LNCaP clone FGC (cell line): ENCODE measurements around the gene DGLUCY.
"Not testable (repeated sequence)": the region's sequence is repeated elsewhere in the genome, so short reads cannot be mapped to it uniquely, and the experiment has no call there.

ENCODE experiments used
- DNase-seq: peaks from one replicate; pipeline ENCODE4 v3.0.0-alpha.2; 2011; ENCODE audit warnings: low read depth
- H3K4me3 ChIP-seq: 2 replicates; pipeline ENCODE4 v1.5.1; 2011; ENCODE audit warnings: mild to moderate bottlenecking, low read depth, low read length, control low read depth
- CTCF ChIP-seq: IDR thresholded peaks from 2 replicates; pipeline ENCODE4 v1.5.1; 2012; ENCODE audit warnings: mild to moderate bottlenecking; ENCODE audit not compliant: control insufficient read depth, insufficient read depth; ENCODE audit errors: extremely low read depth

Gene DGLUCY

DNA sequence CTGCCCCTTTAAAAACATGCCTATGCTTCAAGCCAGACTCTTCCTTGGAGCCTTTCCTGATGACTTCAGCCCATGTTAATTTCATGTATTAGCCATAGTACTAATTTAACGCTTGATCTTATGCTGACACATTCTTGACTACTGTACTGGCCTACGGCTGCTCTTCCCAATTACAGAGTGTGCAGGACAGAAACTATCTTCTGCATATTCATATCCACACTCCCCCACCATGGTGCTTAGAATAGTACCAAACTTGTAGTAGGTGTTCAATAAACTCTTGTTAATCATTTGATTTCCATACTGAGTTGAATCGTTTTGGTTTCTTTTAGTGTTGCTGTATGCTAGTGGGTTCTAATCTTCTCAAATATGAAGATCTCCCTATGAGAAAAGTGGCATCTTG lies 21.8 kb upstream of the DGLUCY start:
- no peak overlapping the region for H3K4me3 ChIP-seq
- no peak for TF ChIP-seq CTCF
- DNase-seq = no peak

DNA sequence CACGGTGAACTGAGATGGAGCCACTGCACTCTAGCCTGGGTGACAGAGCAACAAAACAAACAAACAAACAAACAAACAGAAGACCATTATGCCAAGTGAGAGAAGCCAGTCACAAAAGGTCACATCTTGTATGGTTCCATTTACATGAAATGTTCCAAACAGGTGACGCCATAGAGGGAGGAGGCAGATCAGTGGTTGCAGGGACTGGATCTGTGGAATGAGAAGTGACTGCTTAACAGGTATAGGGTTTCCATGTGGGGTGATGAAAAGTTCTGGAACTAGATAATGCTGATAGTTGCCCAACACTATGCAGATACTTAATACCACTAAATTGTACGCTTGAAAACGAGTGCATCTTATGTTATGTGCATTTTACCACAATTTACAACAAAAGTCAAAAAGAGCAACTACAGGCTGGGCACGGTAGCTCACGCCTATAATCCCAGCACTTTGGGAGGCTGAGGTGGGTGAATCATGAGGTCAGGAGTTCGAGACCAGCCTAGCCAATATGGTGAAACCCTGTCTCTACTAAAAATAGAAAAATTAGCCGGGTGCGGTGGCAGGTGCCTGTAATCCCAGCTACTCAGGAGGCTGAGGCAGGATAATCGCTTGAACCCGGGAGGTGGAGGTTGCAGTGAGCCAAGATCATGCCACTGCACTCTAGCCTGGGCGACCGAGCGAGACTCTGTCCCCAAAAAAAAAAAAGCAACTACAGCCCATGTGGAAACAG lies 20.0 kb upstream of the DGLUCY start:
- not testable (repeated sequence) for DNase-seq, H3K4me3 ChIP-seq

DNA sequence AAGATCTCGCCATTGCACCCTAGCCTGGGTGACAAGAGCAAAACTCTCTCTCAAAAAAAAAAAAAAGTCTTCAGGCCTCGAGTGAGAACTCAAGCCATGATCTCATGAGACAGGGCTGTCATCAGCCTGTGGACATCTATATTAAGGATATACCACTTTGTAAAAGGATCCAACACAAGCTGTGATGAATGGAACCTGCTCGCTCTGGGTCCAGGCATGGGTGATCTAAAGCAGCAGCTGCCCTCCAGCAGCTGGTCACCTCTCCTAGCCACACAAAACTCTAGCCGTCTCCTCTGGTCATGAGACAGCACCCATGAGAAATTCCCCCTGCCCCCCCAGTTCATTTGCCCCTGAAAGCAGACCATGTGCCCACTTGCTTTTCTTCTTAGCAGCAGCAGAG lies 19.1 kb upstream of the DGLUCY start:
- no peak for TF ChIP-seq CTCF
- H3K4me3 ChIP-seq = no peak overlapping the region
- no peak for DNase-seq

GRCh38 chr14:91095178-91095577 lies 18.7 kb upstream of the DGLUCY start:
- no peak for DNase-seq
- TF ChIP-seq CTCF = no peak

GRCh38 chr14:91097657-91098056 lies 16.2 kb upstream of the DGLUCY start:
- H3K4me3 ChIP-seq, DNase-seq: not testable (repeated sequence)

More at GRCh38 chr14:91095178-91095577, 18.7 kb upstream of the DGLUCY start:
- H3K4me3 ChIP-seq = no peak overlapping the region

DNA sequence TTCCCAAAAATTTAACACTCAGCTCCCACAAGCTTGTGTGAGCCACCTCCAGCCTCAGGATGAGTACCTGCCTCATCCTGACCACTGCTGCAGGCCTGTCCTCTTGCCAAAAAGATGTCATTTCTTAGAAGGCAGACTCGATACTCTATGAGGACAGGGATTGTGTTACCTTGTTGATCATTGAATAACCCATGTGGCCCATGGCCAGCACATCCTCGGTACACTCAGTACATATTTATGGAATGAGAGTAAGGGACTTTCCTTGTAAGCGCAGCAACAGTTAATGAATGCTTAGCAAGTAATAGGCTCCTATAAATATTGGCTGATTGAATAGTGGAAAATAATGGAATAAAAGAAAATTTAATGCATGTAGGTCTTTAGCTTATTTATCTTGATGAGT lies 15.3 kb upstream of the DGLUCY start:
- H3K4me3 ChIP-seq = no peak overlapping the region
- TF ChIP-seq CTCF = no peak
- DNase-seq = no peak

DNA sequence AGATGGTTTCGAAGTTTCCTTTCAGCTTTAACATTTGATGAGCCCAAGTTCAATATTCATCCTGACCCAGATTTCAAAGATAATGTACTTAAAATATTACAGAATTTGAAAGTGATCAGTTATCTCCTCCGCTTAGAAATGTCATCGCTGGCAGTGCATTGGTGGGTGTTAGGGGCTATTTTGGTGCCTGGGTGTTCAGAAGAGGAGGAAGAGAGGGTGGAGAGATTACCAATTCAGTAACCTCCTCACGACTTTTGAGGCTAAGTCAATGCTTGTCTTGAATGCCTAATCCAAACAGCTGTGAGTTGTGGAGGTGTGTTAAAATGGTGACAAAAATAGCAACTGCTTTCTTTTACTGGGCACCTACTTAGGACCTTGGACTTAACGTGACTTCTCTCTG lies 13.8 kb upstream of the DGLUCY start:
- H3K4me3 ChIP-seq = no peak overlapping the region
- no peak for DNase-seq
- no peak for TF ChIP-seq CTCF

DNA sequence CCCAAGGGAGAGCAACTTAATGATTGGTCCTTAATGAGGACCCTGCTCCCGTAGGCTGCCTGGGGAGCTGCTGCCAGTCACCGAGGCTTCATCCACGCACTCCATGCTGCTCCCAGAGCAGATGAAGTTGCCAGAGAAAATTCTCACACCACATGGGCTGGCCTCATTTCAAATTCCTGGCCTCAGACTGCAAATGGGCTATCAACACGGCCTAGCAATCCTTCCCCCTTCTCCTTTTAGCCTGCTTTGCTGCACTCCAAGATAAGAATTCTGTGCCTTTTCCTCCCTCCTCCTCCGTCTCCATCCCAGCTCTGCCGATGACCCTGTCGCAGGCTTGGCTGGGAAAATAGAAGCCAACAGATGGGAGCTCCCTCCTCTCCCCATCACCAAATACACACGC lies 10.8 kb upstream of the DGLUCY start:
- TF ChIP-seq CTCF = no peak
- H3K4me3 ChIP-seq = no peak overlapping the region
- no peak for DNase-seq
